T-cell (primary cell): ENCODE results near the gene RNF121. TPM values are rescaled to one million over a fixed set of nuclear protein-coding genes. Genes with fewer than 3 reads are reported as not detected.
"Not testable (repeated sequence)": the region's sequence is repeated elsewhere in the genome, so short reads cannot be mapped to it uniquely, and the experiment has no call there.

Source experiments
- ATAC-seq, 4 experiments: fragments of 200-7000 bp in 3 of 4; fragments of 150-1000 bp in 1 of 4; cut with Tn5 transposase; replicated peaks in 1 of 4; 1 replicate in 3 of 4; 2 replicates in 1 of 4; pipeline ENCODE4 v1.10.0; 2021; ENCODE audit warnings: moderate library complexity in 3 of 4, mild to moderate bottlenecking in 2 of 4, moderate number of reproducible peaks in 1 of 4
- CTCF ChIA-PET, 2 donors: fragments of 300-600 bp; sonication (Branson Sonifier 250); formaldehyde crosslinking; loops; one replicate each; lab custom pipeline; 2022; ENCODE audit warnings: antibody characterized with exemption in 2 of 2; lab: Charles Lee
- POLR2A ChIA-PET, 2 donors: fragments of 300-600 bp; sonication (Branson Sonifier 250); formaldehyde crosslinking; loops; one replicate each; lab custom pipeline; 2022; ENCODE audit warnings: antibody characterized with exemption in 2 of 2; lab: Charles Lee
- DNase-seq, 35 experiments: peaks; one replicate each; pipeline versions ENCODE4 v3.0.0 to v3.0.0-alpha.2; 2013 to 2023
- H3K27ac ChIP-seq: one replicate; pipeline ENCODE4 v1.5.1; 2013; ENCODE audit warnings: low read length
- H3K27me3 ChIP-seq, 2 experiments: replicated peaks in 1 of 2; 1 replicate in 1 of 2; 2 replicates in 1 of 2; pipeline versions ENCODE4 v1.6.1 to v1.7.0; 2013; ENCODE audit warnings: low read length in 1 of 2, mixed read lengths in 1 of 2; ENCODE audit not compliant: control insufficient read depth in 2 of 2, insufficient read depth in 2 of 2; ENCODE audit errors: extremely low read depth in 1 of 2
- H3K36me3 ChIP-seq, 2 donors: 1 replicate in 1 of 2; 2 replicates in 1 of 2; pipeline versions ENCODE4 v1.6.1 to v1.7.0; 2013; ENCODE audit warnings: low read length in 1 of 2; ENCODE audit not compliant: control insufficient read depth in 2 of 2, insufficient read depth in 1 of 2; ENCODE audit errors: extremely low read depth in 1 of 2
- H3K4me1 ChIP-seq, 2 experiments: 1 replicate in 1 of 2; 2 replicates in 1 of 2; pipeline versions ENCODE4 v1.6.1 to v1.7.0; 2013; ENCODE audit warnings: low read length in 2 of 2, mixed read lengths in 1 of 2; ENCODE audit not compliant: insufficient read depth in 2 of 2, control insufficient read depth in 1 of 2; ENCODE audit errors: extremely low read depth in 1 of 2
- H3K4me3 ChIP-seq, 2 donors: 1 replicate in 1 of 2; 2 replicates in 1 of 2; pipeline versions ENCODE4 v1.5.1 to v1.7.0; 2013; ENCODE audit warnings: mild to moderate bottlenecking in 2 of 2, low read length in 1 of 2, moderate library complexity in 1 of 2; ENCODE audit not compliant: control insufficient read depth in 1 of 2; ENCODE audit errors: extremely low read depth in 1 of 2
- H3K9me3 ChIP-seq: 2 replicates; pipeline ENCODE4 v1.7.0; 2013
- H3K27ac Mint-ChIP-seq, 2 donors: one replicate each; pipeline ENCODE4 v1.8.0; 2020 to 2021; ENCODE audit warnings: mild to moderate bottlenecking in 2 of 2, mixed read lengths in 2 of 2
- H3K27me3 Mint-ChIP-seq, 2 donors: one replicate each; pipeline ENCODE4 v1.8.0; 2021 to 2022; ENCODE audit warnings: mixed read lengths in 2 of 2
- H3K36me3 Mint-ChIP-seq: one replicate; pipeline ENCODE4 v1.8.0; 2021; ENCODE audit warnings: mixed read lengths
- H3K4me1 Mint-ChIP-seq, 3 donors: one replicate each; pipeline ENCODE4 v1.8.0; 2020 to 2022; ENCODE audit warnings: mixed read lengths in 3 of 3, mild to moderate bottlenecking in 1 of 3
- H3K4me3 Mint-ChIP-seq, 3 donors: one replicate each; pipeline ENCODE4 v1.8.0; 2020 to 2022; ENCODE audit warnings: mild to moderate bottlenecking in 3 of 3, mixed read lengths in 3 of 3, moderate library complexity in 3 of 3
- H3K9me3 Mint-ChIP-seq, 3 donors: one replicate each; pipeline ENCODE4 v1.8.0; 2020 to 2022; ENCODE audit warnings: mixed read lengths in 3 of 3
- WGBS: methylation state at CpG from one replicate; pipeline ENCODE4 v1.1.5; 2013; ENCODE audit warnings: missing lambda C conversion rate; ENCODE audit not compliant: insufficient coverage; 5-methylcytosine and 5-hydroxymethylcytosine counted together
- total RNA-seq, 35 experiments: library from RNA in 6 of 35; stranded (reverse) in 6 of 35; fragments of 120-200 nt in 1 of 35; gene quantifications; one replicate each; pipeline versions ENCODE4 v1.2.1 to v1.2.4 and lab custom pipeline; 2013 to 2026

RNF121 gene
- total RNA-seq (10 to 100 TPM; 23.9 to 29.1 (median 24.8) TPM), total RNA-seq (lab: John Stamatoyannopoulos, UW) (9.8 to 36.2 (median 19.3) reads per million in 29 experiments)
- 18.3 TPM for total RNA-seq (2013)

GRCh38 chr11:71928737-71929443 is at the start of gene RNF121:
RNF121 (plus strand) TSS chr11:71929046; CDS start chr11:71929062, 16 bp downstream.
- peak within 1 kb of the TSS; percentile 91 for H3K27ac ChIP-seq
- peak; percentile 92 to 99 (median 98) for DNase-seq
- H3K36me3 ChIP-seq: peaks cover 0 to 10% of the 10 kb centered on the region in 2 donors
- CTCF ChIA-PET: interaction anchor here in 1 of 2 donors (1.1 to 2.0 kb wide), 2 partner anchors 49 to 129 kb away, joined by 3 to 7 read pairs; no protein-coding TSS in a partner anchor
- Mint-ChIP-seq H3K9me3 (no peaks in the 10 kb centered on the region), H3K36me3 (peaks cover 4% of the 10 kb centered on the region), H3K4me3 (peak within 1 kb of the TSS; percentile 94 to 100 (median 98)), H3K27me3 (no peaks in the 10 kb centered on the region), H3K4me1 (peaks cover 57 to 65% (median 60%) of the 10 kb centered on the region in 3 donors), H3K27ac (peak within 1 kb of the TSS; percentile 99)
- H3K4me1 ChIP-seq: peaks cover 16 to 23% of the 10 kb centered on the region in 2 experiments
- POLR2A ChIA-PET: interaction anchor here in 1 of 2 donors (0.6 to 0.7 kb wide), 3 partner anchors 24 to 262 kb away, joined by 3 to 4 read pairs (median 3); no protein-coding TSS in a partner anchor
- peak; percentile 93 to 95 (median 95) for ATAC-seq
- no peaks in the 10 kb centered on the region for H3K27me3 ChIP-seq
- H3K4me3 ChIP-seq: peak within 1 kb of the TSS; percentile 90 to 99
- H3K9me3 ChIP-seq: no peaks in the 10 kb centered on the region
- 0% methylated on average over 23 of the region's 32 CpGs for WGBS

- H3K27ac ChIP-seq, DNase-seq, H3K4me3 Mint-ChIP-seq, POLR2A ChIA-PET, H3K27me3 Mint-ChIP-seq, H3K27me3 ChIP-seq, H3K9me3 ChIP-seq, H3K4me3 ChIP-seq, H3K4me1 ChIP-seq, ATAC-seq, H3K27ac Mint-ChIP-seq, H3K9me3 Mint-ChIP-seq, CTCF ChIA-PET, H3K36me3 ChIP-seq, H3K4me1 Mint-ChIP-seq: not testable (repeated sequence)
- WGBS: 98% methylated on average over 8 of the region's 12 CpGs
- H3K36me3 Mint-ChIP-seq: peaks cover 15% of the 10 kb centered on the region
These were observed 43.0 kb upstream of the RNF121 start for GRCh38 chr11:71885806-71886205.

DNA sequence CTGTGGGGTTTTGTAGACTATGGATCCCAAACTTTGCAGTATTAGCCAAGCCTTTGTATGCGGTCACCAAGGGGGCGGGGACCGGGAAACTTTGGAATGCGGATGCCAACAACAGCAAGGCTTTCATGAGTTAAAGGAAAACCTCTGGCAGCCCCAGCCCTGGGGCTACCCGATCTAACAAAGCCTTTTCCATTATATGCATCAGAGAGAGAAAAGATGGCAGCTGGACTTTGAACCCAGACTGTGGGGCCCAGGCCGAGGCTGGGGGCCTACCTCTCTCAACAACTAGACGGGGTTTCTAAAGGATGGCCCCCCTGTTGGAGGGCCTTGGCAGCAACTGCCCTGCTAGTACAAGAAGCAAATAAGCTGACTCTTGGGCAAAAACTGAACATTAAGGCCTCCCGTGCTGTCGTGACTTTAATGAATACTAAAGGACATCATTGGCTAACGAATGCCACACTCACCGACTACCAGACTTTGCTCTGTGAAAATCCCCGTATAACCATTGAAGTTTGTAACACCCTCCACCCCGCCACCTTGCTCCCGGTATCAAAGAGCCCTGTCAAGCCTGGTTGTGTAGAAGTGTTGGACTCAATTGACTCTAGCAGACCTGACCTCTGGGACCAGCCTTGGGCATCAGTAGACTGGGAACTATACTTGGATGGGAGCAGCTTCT is 40.4 kb upstream of the RNF121 start:
- H3K36me3 ChIP-seq, H3K4me1 Mint-ChIP-seq, H3K9me3 Mint-ChIP-seq, H3K4me1 ChIP-seq, H3K27ac ChIP-seq, H3K4me3 ChIP-seq, H3K36me3 Mint-ChIP-seq, CTCF ChIA-PET, H3K9me3 ChIP-seq, POLR2A ChIA-PET, ATAC-seq, H3K27ac Mint-ChIP-seq, H3K27me3 ChIP-seq, H3K27me3 Mint-ChIP-seq, H3K4me3 Mint-ChIP-seq, DNase-seq: not testable (repeated sequence)
- WGBS: 99% methylated on average over 6 of the region's 14 CpGs

DNA sequence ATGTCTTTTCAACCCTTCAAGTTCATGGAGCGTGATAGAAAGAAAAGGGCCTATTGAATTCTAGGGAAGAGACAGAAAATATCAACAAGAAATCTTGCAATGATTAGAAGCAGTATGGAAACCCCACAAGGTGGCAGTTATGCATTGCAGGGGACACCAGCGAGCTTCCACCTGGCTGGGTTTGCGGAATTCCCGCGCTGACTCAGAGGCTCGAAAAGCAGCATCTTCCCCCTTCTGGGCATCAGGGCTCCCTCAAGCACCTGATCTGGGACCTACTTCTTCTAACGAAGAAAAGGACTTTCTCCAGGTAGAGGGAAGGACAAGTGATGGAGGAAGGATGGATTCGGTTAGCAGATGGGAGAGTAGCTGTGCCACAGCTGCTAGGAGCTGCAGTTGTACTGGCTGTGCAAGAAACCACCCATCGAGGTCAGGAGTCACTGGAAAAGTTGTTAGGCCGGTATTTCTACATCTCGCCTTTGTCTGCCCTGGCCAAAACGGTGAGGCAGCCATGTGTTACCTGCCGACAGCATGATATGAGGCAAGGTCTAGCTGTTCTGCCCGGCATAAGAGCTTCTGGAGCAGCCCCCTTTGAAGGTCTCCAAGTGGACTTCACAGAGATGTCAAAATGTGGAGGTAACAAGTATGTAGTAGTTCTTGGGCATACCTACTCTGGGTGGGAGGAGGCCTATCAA is 39.5 kb upstream of the RNF121 start:
- POLR2A ChIA-PET, H3K4me3 Mint-ChIP-seq, DNase-seq, H3K27me3 Mint-ChIP-seq, H3K27ac ChIP-seq, H3K4me3 ChIP-seq, H3K27me3 ChIP-seq, H3K36me3 ChIP-seq, ATAC-seq, CTCF ChIA-PET, H3K4me1 Mint-ChIP-seq, H3K4me1 ChIP-seq, H3K27ac Mint-ChIP-seq, H3K9me3 Mint-ChIP-seq, H3K9me3 ChIP-seq: not testable (repeated sequence)
- WGBS: 94% methylated on average over 7 of the region's 14 CpGs
- H3K36me3 Mint-ChIP-seq: peaks cover 11% of the 10 kb centered on the region

DNA sequence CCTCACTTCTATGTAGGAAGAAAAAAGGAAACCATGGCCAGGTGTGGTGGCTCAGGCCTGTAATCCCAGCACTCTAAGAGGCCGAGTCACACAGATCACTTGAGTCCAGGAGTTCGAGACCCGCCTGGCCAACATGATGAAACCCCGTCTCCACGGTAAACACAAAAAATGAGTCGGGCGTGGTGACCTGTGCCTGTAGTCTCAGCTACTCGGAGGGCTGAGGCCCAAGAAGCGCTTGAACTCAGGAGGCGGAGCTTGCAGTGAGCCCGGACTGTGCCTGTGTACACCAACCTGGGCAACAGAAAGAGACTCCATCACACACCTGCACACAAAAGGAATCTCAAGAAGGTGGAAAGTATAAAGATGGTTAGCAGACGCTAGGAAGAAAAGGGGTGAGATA is 32.9 kb upstream of the RNF121 start:
- no peaks in the 10 kb centered on the region for H3K27me3 ChIP-seq
- ATAC-seq (no peak), DNase-seq (no peak)
- no peak overlapping the region for H3K4me3 ChIP-seq
- 96% methylated on average over 8 of the region's 12 CpGs for WGBS
- no peak overlapping the region for H3K27ac Mint-ChIP-seq
- peaks cover 0 to 5% of the 10 kb centered on the region in 2 donors for H3K36me3 ChIP-seq
- peaks cover 38% of the 10 kb centered on the region for H3K36me3 Mint-ChIP-seq
- no peaks in the 10 kb centered on the region for H3K4me1 Mint-ChIP-seq
- H3K4me3 Mint-ChIP-seq: no peak overlapping the region
- no peaks in the 10 kb centered on the region for H3K4me1 ChIP-seq
- ChIA-PET POLR2A (no interaction called here), CTCF (no interaction called here)
- H3K27ac ChIP-seq: no peak overlapping the region
- H3K27me3 Mint-ChIP-seq: no peaks in the 10 kb centered on the region
- H3K9me3 Mint-ChIP-seq: peaks cover 0 to 8% (median 4%) of the 10 kb centered on the region in 3 donors
- H3K9me3 ChIP-seq: no peaks in the 10 kb centered on the region

DNA sequence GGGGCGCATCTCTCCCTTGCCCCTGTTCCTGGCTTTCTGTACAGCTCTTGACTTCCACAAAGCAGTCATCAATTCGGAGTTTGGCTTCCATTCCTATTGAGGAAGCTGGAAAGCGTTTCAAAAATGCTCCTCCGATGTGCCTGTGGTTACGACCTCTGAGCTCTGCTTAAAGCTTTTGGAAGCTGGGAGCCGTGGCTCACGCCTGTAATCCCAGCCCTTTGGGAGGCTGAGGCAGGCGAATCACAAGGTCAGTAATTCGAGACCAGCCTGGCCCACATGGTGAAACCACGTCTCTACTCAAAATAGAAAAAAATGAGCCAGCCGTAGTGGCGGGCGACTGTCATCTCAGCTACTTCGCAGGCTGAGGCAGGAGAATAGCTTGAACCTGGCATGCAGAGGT is 27.7 kb upstream of the RNF121 start:
- ATAC-seq, DNase-seq, CTCF ChIA-PET, H3K27me3 ChIP-seq, H3K36me3 ChIP-seq, H3K27me3 Mint-ChIP-seq, H3K27ac Mint-ChIP-seq, H3K4me1 ChIP-seq, H3K27ac ChIP-seq, H3K4me1 Mint-ChIP-seq, H3K4me3 ChIP-seq, H3K4me3 Mint-ChIP-seq, POLR2A ChIA-PET, H3K9me3 Mint-ChIP-seq, H3K9me3 ChIP-seq: not testable (repeated sequence)
- 98% methylated on average over 13 of the region's 14 CpGs for WGBS
- peaks cover 38% of the 10 kb centered on the region for H3K36me3 Mint-ChIP-seq
